ENCODE data around the gene IFTAP. TPM values are rescaled to one million over a fixed set of nuclear protein-coding genes. Genes with fewer than 3 reads are reported as not detected.

The IFTAP gene
- total and polyA plus RNA-seq, 10 of the 15 experiments (the other 5 are each of a cell fraction or from before 2014, with no cell fraction given): 0.32 to 1.0 (median 0.63) TPM; not detected in 2

DNA sequence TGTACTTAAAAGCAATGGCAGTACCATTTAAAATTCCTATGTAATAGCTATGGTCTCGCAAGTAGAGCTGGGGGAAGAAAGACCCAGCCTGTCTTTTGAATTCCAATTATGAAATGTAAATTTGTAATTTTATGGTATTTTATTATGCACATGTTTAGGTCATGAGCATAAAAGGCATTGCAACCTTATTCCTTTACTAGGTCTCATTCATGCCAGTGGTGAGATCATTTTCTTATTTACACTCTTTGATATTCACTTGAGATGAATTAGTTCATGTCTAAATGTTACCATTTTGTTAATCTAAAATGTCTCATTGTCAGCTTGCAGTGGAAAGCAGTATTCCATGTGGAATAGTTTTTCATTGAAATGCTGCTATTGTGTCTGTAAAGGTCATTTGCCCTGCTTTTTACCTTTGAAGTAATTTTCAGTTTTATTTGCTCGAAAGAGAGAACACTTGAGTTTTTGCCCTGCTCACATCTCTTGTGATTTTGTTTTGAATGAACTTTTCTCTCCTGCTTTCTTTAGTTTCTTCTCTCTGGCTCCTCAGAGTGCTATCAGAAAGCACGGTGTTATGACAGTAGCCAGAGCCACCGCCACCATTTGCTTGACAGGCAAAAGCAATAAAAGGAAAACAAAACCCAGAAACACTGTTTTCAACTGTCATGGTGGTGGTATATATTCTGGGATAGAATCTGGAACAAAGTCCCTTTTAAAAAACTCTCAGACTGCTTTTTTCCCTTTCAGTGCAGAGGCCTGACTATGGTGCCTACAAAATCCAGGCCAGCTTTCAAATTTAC lies 41.0 kb downstream of the IFTAP start:
- H3K36me3 ChIP-seq (ENCODE audit: control insufficient read depth in 2 of 2, insufficient read depth in 2 of 2, low read length in 1 of 2): no peaks in the 10 kb centered on the region
- ChIA-PET CTCF (interaction anchor here (0.6 to 0.7 kb wide), 3 partner anchors 71 to 147 kb away, joined by 3 read pairs; no protein-coding TSS in a partner anchor), RAD21 (ENCODE audit: unreplicated experiment) (no interaction called here), POLR2A (no interaction called here), SMC1A (ENCODE audit: uncharacterized antibody, unreplicated experiment) (no interaction called here)
- ATAC-seq: no peak
- intact Hi-C loops (cut with micrococcal nuclease; ENCODE audit: unreplicated experiment): no loop called here
- no peak overlapping the region for H3K4me3 ChIP-seq
- H3K9ac ChIP-seq (ENCODE audit: control insufficient read depth, insufficient read depth, low read length): no peak overlapping the region
- no TSS peak for BruUV-seq (replicated peaks)
- H3K4me2 ChIP-seq (ENCODE audit: control insufficient read depth, insufficient read depth): no peak overlapping the region
- no peaks in the 10 kb centered on the region for H3K4me1 ChIP-seq (ENCODE audit: control insufficient read depth, insufficient read depth, low read length)
- H4K20me1 ChIP-seq (ENCODE audit: control insufficient read depth, insufficient read depth): no peaks in the 10 kb centered on the region
- H3K27ac ChIP-seq (ENCODE audit: control insufficient read depth, insufficient read depth): no peak overlapping the region
- H3K9me3 ChIP-seq (replicated peaks; ENCODE audit: control insufficient read depth, insufficient read depth, low read length): no peaks in the 10 kb centered on the region; the same call in 2 of the 3 replicates
- no peaks in the 10 kb centered on the region for H3K79me2 ChIP-seq (ENCODE audit: control insufficient read depth, insufficient read depth, low read length)
- in situ Hi-C loops (cut with MboI): no loop called here
- TF ChIP-seq, protein P1, sequence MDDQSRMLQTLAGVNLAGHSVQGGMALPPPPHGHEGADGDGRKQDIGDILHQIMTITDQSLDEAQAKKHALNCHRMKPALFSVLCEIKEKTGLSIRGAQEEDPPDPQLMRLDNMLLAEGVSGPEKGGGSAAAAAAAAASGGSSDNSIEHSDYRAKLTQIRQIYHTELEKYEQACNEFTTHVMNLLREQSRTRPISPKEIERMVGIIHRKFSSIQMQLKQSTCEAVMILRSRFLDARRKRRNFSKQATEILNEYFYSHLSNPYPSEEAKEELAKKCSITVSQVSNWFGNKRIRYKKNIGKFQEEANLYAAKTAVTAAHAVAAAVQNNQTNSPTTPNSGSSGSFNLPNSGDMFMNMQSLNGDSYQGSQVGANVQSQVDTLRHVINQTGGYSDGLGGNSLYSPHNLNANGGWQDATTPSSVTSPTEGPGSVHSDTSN (IDR thresholded peaks at IDR 0.05; ENCODE audit: insufficient replicate concordance, low read depth, low read length): no peak
- no peak for DNase-seq (ENCODE audit: low read depth, low spot score)
- no peak overlapping the region for H2AFZ ChIP-seq (ENCODE audit: control insufficient read depth, low read depth, low read length)
- FAIRE-seq: no peak
- no peaks in the 10 kb centered on the region for H3K27me3 ChIP-seq (replicated peaks in 1 of 2; ENCODE audit: control insufficient read depth in 2 of 2, insufficient read depth in 2 of 2, low read length in 1 of 2)
- 37% methylated on average over 4 of the region's 4 CpGs for WGBS (ENCODE audit: insufficient coverage, insufficient replicate concordance, low lambda C conversion rate, missing lambda C conversion rate)

DNA sequence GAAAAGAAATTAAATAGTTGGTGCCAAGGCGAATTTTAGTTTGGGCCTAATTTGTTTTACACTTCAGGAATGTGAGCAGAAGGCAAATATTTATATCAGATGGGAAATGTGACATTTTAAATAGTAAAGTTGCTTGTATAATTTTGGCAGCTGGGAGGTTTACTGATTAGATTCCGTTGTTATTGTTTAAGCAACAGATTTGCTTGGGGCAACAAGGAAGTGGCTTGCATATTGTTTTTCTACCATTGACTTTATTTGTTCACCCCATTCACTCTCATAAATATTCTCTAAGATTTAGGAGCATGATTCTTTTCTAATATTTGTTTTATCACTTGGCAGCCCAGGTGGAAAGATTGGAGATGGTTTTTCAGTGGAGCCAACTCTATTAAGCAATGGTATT lies 44.3 kb downstream of the IFTAP start:
- ChIA-PET RAD21 (ENCODE audit: unreplicated experiment) (no interaction called here), CTCF (no interaction called here), POLR2A (no interaction called here), SMC1A (ENCODE audit: uncharacterized antibody, unreplicated experiment) (no interaction called here)
- H3K9me3 ChIP-seq (replicated peaks; ENCODE audit: control insufficient read depth, insufficient read depth, low read length): no peaks in the 10 kb centered on the region; the same call in 2 of the 3 replicates
- no peak for FAIRE-seq
- no peaks in the 10 kb centered on the region for H3K27me3 ChIP-seq (replicated peaks in 1 of 2; ENCODE audit: control insufficient read depth in 2 of 2, insufficient read depth in 2 of 2, low read length in 1 of 2)
- no peak overlapping the region for H2AFZ ChIP-seq (ENCODE audit: control insufficient read depth, low read depth, low read length)
- no peak for ATAC-seq
- no peaks in the 10 kb centered on the region for H3K79me2 ChIP-seq (ENCODE audit: control insufficient read depth, insufficient read depth, low read length)
- no peak overlapping the region for H3K4me3 ChIP-seq
- no TSS peak for BruUV-seq (replicated peaks)
- intact Hi-C loops (cut with micrococcal nuclease; ENCODE audit: unreplicated experiment): no loop called here
- TF ChIP-seq CBFB (IDR thresholded peaks at IDR 0.05; ENCODE audit: low read depth): no peak
- TF ChIP-seq MXI1 (IDR thresholded peaks at IDR 0.05; ENCODE audit: low read depth, low read length): no peak
- no peak for TF ChIP-seq TCF3 (IDR thresholded peaks at IDR 0.05; ENCODE audit: borderline replicate concordance, insufficient read depth, low read depth, low read length)
- no peak for TF ChIP-seq IRF4 (IDR thresholded peaks at IDR 0.05; ENCODE audit: low read depth, low read length)
- TF ChIP-seq RELA (IDR thresholded peaks at IDR 0.05; ENCODE audit: borderline replicate concordance, partially characterized antibody): no peak
- TF ChIP-seq NFYA (IDR thresholded peaks at IDR 0.05; ENCODE audit: borderline replicate concordance, low read depth, low read length): no peak
- no peak for TF ChIP-seq CREB1 (IDR thresholded peaks at IDR 0.05; ENCODE audit: low read depth)
- TF ChIP-seq NBN (IDR thresholded peaks at IDR 0.05): no peak
- no peak for TF ChIP-seq BRCA1 (IDR thresholded peaks at IDR 0.05; ENCODE audit: low read depth, low read length)
- TF ChIP-seq SMAD1 (IDR thresholded peaks at IDR 0.05; ENCODE audit: low read depth, partially characterized antibody): no peak
- no peak for TF ChIP-seq EGR1 (IDR thresholded peaks at IDR 0.05; ENCODE audit: borderline replicate concordance in 1 of 2, low read depth in 2 of 2, low read length in 2 of 2)
- H3K4me1 ChIP-seq (ENCODE audit: control insufficient read depth, insufficient read depth, low read length): no peaks in the 10 kb centered on the region
- no peak overlapping the region for H3K4me2 ChIP-seq (ENCODE audit: control insufficient read depth, insufficient read depth)
- 0% methylated on average over 2 of the region's 2 CpGs for WGBS (ENCODE audit: insufficient coverage, insufficient replicate concordance, low lambda C conversion rate, missing lambda C conversion rate)
- no peaks in the 10 kb centered on the region for H3K36me3 ChIP-seq (ENCODE audit: control insufficient read depth in 2 of 2, insufficient read depth in 2 of 2, low read length in 1 of 2)
- no peak overlapping the region for H3K9ac ChIP-seq (ENCODE audit: control insufficient read depth, insufficient read depth, low read length)
- no peak overlapping the region for H3K27ac ChIP-seq (ENCODE audit: control insufficient read depth, insufficient read depth)
- DNase-seq (ENCODE audit: low read depth, low spot score): no peak
- in situ Hi-C loops (cut with MboI): no loop called here
- no peaks in the 10 kb centered on the region for H4K20me1 ChIP-seq (ENCODE audit: control insufficient read depth, insufficient read depth)
